Activated T-helper 1 cell treated with anti-CD3 and anti-CD28 coated beads, Interleukin-2, amount 50 U/mL, for 16 hours (primary cell): ENCODE measurements around the gene KLHL5.

Experiments
- DNase-seq, 2 donors: peaks; one replicate each; pipeline ENCODE4 v3.0.0-alpha.2; 2020; ENCODE audit warnings: low read depth in 1 of 2, low spot score in 1 of 2

Gene KLHL5

DNA sequence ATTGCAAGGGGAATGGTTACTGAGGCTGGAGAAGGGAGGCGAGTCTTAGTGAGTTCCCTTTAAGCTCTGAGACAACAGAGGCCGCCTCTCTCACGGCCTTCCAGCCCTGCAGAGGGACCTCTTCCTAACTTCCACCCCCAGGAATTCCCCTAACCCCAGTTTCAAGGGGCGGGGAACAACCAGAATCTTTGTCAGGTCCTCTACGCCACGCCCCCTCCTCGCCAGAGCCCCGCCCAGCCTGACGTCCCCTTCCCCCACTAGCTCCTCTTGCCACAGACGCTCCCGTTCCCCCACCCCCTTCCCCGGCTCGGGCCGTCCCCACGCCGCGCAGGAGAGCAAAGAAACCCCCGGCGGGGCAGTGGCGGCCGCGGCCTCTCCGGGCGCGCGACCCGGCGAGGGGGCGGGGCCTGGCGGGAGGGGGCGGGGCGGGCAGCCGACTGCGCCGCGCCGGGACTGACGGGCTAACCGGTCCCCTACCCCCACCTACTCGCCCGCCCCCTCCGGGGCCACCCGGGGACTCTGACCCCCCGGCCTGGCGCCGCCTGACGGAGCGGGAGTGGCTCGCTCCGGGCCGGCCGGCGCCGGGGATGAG, 17.6 kb upstream of the KLHL5 start:
- peak; percentile 77 to 93 for DNase-seq

DNA sequence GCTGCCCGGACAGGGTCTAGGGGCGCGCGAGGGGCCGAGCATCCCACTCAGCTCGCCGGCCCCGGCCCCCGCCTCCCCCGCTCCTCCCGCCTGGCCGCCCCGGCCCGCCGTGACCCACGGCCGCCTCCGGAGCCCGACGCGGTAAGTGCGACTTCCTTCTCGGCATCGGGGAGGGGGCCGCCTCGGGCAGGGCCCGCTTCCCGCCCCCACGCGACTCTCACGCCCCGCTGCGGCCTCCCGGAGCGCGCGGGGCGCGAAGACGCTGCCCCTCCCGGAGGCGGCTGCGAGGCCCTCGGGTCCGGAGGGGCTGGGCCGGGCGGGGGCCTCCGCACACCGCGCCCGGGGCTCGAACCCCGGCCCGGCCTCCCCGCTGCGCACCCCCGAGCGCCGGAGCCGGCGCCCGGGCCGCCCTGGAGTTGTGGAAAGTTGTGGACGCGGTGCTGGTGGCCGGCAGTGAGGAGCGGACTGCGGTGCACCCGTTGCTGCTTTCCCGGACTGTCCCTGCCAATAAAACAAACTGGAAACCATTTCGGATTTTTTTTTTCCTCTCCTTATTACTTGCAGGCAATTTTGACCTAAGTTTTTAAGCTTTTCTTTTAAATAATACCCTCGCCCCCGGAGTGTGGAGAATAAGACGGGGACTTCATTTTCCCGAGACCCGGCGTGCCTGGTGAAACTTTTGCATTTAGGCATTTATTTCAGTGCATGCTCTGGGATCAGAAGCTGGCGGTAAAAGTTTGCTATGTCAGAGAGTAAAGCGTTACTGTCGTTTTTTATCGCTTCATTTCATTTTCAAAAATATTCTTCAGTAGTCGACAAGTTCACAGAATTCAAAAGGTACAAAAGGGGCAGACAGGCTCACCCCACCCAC, 16.8 kb upstream of the KLHL5 start:
- peak in 1 of 2 donors; percentile 27 for DNase-seq

DNA sequence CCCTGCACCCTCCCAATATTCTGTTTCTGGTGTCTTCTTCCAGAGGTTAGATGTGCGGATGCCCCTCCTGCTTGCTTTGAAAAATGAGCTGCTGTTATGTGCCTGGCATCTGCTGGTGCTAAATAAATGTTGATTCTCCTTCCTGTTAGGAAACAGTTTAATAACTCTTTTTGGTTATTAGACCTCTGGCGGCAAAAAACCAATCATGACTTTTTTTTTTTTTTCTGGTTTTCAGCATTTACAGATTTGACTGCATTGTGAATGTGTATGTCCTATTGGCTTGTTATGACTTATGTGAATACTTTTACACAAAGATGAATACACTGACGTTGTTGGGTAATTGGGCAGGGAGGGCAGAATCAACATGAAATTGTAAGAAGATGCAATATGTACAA, 16.2 kb upstream of the KLHL5 start:
- no peak for DNase-seq

DNA sequence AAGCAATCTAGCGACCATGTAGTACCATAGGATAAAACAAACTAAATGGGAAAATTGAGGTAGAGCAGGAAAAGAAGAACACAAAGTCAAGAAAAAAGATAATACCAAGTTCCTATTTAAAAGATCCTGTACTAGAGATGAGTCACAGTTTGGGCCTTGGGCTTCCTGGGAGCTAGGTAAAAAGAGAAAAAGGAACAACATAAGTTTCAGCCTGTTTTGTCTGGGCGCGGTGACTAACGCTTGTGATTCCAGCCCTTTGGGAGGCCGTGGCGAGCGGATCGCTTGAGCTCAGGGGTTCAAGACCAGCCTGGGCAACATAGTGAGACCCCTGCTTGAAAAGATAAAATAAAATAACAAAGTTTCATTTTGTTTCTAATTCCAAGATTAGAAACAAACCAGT, 15.8 kb upstream of the KLHL5 start:
- no peak for DNase-seq

DNA sequence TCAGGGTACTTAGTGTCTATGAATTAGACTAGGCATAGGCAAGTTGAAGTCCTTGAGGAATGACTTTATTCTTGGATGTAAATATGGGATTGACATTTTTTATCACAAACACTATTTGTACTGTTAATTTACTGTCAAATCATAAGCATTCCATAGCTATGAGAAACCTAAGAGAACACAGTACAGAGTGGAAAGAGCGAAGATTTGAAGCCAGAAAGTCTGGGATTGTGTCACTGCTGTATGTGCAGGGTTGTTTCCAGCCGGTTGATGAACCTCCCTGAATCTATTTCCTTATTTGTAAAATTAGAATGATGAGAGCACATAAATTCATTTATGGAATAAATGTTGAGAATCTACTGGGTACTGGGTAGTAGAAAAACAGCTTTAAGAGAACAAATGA, 14.4 kb upstream of the KLHL5 start:
- no peak for DNase-seq

DNA sequence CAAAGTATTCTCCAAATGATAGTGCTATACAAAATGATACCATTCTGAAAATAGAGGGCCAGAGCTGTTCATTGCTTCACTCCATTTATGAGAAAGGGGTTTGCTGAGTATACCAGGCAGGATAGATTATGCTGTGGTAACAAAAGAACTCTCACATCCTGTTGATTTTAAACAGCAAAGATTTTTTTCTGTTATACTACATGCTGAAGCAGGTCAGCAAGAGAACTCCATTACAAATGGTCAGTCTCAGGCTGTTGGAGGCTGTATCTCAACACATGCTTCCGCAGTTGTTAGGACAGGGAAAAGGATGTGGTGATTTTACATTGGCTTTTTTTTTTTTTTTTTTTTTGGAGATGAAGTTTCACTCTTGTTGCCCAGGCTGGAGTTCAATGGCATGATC, 13.7 kb upstream of the KLHL5 start:
- DNase-seq: no peak

DNA sequence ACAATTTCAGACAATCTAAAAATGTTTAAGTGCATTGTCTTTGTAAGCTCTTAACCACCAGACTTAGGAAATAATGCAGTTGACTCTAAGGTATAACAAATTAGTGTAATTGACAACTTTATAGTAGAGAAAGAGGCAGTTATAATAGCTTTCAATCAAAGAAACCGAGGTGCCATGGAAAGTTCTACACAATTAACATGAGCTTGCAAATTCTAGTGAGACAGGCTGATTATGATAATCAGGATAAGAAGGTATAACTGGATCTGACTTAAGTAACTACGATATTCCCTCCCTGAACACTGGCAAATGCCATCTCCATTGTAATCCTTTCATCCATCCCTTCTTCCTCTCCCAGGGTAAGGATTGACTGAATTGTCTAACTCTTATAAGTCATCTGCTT, 11.4 kb upstream of the KLHL5 start:
- no peak for DNase-seq

DNA sequence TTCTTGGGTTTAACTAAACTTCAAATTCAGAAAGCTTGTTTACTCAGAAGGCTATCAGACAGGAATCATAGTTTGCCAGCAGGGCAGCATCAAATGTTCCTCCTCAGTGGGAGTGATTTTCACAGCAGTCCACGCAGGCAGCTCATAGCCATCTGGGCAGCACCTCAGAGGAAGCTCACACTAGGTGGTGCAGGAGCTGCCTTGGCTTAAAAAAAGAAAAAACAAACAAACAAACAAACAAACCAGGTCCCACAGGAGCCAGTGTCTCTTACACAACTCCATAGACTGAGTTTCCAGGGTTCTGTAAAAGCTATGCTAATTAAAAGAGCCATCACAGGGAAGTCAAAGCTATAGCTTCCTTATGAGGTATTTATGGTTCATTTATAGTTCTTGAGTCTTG, 10.5 kb upstream of the KLHL5 start:
- DNase-seq: no peak

DNA sequence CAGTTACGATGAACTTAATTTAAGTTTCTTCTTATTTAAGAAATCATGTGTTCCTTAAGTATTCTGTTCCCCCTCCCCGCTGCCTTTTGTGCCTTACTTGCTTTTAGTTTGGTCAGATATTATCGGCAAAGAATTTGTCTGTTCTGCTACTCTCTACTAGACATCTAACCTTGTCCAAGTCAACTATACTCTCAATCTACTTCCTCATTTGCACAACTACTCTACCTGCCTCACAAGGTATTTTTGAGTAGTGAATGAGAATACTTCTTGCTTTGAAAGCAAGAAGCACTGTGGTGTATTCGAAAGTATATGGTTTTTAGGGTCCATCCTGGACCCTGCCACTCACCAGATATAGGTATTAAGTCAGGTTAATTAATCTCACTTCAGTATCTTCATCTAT, 8.0 kb upstream of the KLHL5 start:
- DNase-seq: no peak

DNA sequence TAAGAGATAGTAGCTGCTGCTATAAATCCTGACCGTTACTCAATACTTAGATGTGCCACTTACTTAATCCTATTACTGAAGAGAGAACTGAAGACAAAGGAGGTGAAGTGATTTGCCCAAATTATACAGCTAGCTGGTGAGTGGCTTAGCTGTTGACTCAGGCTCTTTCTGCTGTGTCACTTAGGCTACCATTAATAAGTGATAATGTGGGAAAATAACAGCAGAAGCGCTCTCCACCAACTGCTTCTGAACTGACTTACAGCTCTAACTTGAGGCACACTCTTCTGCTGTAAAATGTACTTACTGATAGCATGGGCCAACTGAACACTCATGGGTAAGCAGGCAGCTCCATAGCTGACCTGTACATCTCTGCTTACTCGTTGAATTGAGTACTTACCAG, 7.5 kb upstream of the KLHL5 start:
- DNase-seq: no peak

DNA sequence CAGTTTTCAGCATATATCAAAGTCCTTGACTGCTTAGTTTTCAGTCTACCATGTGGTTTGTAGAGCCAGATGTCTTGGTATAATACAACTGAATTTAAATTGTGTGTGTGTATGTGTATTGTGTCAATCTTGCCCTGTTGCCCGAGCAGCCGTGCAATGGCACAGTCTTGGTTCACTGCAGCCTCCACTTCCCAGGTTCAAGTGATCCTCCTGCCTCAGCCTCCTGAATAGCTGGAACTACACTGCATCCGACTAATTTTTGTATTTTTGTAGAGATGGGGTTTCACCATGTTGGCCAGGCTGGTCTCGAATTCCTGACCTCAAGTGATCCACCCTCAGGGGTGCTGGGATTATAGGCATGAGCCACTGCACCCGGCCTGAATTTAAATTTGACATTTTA, 6.0 kb upstream of the KLHL5 start:
- DNase-seq: no peak

DNA sequence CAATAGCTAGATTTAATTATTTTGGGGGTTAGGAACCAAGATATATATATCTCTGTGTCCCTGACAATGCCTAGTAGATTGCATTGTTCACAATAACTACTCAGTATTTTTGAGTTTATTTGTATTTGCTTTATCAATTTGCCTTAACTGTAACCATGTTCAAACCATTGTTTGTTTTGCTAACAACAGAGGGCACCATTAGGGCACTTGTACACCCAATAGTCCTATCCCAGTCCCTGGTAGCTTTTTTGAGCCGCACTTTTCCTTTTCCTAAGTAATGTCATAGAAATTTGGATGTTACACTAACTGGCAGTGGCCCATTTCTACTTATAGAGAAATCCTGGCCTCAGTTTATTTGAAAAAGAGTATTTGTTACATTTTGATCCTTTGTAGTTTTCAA, 575 bp upstream of the KLHL5 start:
- no peak for DNase-seq

DNA sequence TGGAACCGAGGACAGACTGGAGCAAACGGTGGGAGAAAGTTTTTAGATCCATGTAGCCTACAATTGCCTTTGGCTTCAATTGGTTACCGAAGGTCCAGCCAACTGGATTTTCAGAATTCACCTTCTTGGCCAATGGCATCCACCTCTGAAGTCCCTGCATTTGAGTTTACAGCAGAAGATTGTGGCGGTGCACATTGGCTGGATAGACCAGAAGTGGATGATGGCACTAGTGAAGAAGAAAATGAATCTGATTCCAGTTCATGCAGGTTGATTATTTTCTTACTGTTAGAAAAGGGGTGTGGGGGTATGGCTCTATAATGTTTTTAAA, 702 bp downstream of the KLHL5 start:
- DNase-seq: no peak

DNA sequence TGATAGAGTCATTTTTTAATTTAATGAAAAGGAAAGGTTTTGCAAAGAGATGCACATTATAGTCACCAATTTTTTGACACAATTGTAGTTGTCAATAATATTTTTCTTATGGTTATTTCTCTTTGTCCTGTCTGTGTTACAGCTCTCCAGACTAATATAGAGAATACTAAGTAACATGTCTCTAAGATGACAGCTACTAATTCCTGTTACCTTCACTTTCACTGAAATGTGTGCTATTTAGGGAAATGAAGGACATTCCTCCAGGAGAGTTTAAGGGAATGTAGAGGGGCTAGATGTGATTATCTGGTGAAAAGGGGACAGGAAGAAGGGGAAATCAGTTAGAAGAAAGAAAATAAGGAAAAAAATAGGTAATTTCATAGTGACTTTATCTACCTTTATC, 1.4 kb downstream of the KLHL5 start:
- no peak for DNase-seq

DNA sequence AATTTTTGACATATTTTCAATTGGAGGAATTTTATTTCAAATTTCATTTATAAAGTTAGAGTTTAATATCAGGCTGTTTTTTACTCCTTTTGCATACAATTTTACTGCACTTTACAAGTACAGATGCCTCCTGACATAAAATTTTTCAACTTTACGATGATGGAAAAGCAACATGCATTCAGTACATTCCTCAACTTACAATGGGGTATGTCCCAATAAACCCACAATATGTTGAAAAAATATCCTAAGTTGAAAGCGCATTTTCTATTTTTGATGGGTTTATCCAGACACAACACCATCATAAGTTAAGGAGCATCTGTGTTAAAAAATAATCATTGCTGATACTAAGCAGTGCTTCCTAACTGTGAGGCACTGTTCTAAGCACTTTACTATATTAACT, 4.3 kb downstream of the KLHL5 start:
- DNase-seq: no peak

DNA sequence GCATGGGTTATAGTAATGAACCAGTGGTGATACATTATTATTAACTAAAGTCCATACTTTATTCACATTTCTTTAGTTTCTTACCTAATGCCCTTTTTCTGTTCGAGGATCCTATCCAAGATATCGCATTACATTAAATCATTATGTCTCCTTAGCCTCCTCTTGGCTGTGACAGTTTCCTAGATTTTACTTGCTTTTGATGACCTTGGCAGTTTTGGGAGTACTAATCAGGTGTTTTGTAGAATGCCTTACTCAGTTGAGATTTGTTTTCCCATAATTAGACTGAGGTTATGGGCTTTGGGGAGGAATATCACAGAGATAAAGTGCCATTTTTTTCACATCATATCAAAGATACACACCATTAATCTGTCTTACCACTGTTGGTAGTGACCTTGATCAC, 5.0 kb downstream of the KLHL5 start:
- DNase-seq: no peak

DNA sequence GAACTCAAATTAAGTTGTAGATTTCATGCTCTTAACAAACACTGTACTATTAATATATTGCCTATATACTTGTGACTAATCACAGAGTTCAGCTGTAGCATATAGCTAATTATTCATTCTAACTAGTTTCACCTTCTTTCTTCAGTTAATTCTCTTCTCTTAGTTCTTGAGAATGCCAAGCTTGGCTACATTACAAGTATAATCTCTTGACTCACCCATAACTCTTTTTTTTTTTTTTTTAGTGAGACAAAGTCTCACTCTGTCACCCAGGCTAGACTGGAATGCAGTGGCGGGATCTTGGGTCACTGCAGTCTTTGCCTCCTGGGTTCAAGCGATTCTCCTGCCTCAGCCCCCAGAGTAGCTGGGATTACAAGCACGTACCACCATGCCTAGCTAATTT, 5.4 kb downstream of the KLHL5 start:
- DNase-seq: no peak

DNA sequence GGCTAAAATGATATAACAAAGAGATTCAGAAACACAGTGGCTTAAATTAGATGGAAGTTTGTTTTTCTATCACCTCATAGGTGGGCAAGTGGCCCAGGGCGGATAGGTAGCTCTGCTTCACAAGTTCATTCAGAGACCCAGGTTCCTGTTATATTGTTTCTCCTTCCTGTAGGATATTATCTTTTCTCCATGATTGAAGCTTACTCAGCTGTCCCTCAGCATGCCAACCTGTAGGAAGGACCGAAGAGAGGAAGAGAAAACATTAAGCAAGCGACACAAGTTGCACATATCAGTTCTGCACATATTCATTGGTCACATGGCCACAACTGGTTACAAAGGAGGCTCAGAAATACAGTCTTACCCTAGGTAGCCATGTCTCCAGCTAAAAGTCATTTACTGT, 6.9 kb downstream of the KLHL5 start:
- no peak for DNase-seq

DNA sequence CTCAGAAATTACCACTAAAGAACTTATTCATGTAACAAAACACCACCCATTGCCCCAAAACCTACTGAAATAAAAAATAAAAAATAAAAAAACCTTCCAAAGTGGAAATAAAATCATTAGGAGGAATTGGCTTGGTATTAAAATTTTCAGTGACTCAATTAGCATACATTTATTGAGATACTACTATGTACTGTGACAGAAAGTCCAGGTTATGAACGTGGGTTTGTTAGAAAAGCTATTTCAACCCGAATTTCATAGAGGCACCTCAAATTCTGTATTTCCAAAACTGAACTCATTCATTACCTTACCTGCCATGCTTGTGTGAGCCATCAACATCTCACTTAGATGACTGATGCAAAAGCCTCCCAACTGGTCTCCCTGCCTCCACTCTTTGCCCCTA, 16.8 kb downstream of the KLHL5 start:
- no peak for DNase-seq

DNA sequence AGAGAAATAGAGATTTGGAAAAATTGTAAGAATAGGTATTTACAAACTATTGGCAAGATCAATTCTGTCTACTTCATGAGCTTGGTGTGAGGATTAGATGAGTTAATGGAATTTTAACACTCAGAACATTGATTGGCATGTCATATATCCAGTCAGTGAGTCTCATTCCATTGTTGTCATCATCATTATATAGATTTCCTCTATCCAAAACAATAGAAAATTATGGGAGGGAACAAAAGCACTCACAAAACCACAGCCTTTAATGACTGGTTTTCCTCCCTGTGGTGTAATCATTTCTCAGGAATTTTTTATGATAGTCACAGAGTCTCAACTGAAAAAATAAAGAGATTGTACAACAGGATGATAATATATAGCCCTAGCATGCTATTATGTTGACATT, 21.1 kb downstream of the KLHL5 start:
- no peak for DNase-seq

DNA sequence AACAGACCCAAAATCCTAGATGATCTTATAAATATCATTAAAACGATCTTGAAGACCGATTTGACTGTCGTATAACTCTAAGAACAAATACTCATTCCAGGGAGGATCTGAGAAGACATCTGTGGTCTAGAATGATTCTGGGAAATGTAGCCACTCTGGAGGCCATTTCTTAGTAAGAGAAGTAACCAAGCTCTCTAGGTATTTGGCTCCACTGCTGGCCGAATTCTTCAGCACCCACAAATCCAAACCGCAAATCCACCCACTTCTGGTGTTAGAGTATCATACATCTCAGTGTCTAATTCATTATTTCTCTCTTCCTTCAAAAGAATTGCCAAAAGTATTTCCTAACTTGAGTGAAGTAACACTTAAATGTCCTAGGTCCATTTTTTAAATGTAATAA, 23.9 kb downstream of the KLHL5 start:
- no peak for DNase-seq

DNA sequence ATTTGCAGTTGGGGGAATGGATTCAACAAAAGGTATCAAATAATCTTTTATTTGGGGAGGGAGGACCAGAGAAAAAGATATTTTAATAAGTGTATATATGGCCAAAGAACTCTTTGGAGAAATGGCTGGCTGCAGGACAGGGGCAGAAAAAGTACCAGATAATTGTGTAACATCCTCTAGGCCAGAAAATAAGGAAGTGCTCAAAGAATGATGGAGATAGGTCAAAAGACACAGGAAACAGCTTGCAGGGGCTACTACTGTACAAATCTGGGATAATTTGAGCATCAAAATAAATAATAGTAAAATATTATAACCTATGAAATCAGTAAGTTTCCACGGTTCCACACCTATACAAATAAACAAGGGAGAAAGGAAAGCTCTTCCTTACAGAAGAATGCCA, 34.8 kb downstream of the KLHL5 start:
- DNase-seq: no peak

DNA sequence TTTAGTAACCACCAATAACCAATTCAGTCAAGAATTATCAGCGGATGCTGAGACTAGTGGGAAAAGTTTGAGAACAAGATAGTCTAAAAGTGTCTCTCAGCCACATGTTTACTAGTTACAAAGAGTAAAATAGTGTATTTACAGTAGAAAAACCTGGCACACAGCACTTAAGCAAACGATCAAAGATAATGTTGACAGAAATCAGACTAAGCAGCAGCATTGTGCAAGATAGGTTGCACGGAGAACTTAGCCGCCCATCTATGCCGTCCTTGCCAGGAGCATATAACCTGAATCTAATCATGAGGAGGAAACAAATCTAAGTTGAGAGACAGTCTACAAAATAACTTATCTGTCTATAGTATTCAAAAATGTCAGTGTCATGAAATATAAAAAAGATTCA, 35.3 kb downstream of the KLHL5 start:
- DNase-seq: no peak
